Ishikawa (cell line): ENCODE measurements around the gene KCTD14.

ENCODE experiments used
- CEBPB ChIP-seq: IDR thresholded peaks from 2 replicates; pipeline ENCODE4 v1.6.1; 2012
- CREB1 ChIP-seq: IDR thresholded peaks from 2 replicates; pipeline ENCODE4 v1.6.1; 2012; ENCODE audit warnings: low read depth
- EGR1 ChIP-seq: IDR thresholded peaks from 2 replicates; pipeline ENCODE4 v1.6.1; 2012
- EP300 ChIP-seq: IDR thresholded peaks from 2 replicates; pipeline ENCODE4 v1.6.1; 2012; ENCODE audit warnings: borderline replicate concordance
- FOXM1 ChIP-seq: IDR thresholded peaks from 2 replicates; pipeline ENCODE4 v1.6.1; 2012; ENCODE audit warnings: low read depth, borderline replicate concordance
- MAX ChIP-seq: IDR thresholded peaks from 2 replicates; pipeline ENCODE4 v1.6.1; 2012
- NFIC ChIP-seq: IDR thresholded peaks from 2 replicates; pipeline ENCODE4 v1.6.1; 2012
- RAD21 ChIP-seq: IDR thresholded peaks from 2 replicates; pipeline ENCODE4 v1.6.1; 2012; ENCODE audit warnings: low read depth
- REST ChIP-seq: IDR thresholded peaks from 2 replicates; pipeline ENCODE4 v1.6.1; 2012; ENCODE audit warnings: low read depth, mild to moderate bottlenecking
- TAF1 ChIP-seq: IDR thresholded peaks from 2 replicates; pipeline ENCODE4 v1.6.1; 2012; ENCODE audit warnings: low read depth, mild to moderate bottlenecking
- TCF12 ChIP-seq: IDR thresholded peaks from 2 replicates; pipeline ENCODE4 v1.6.1; 2012; ENCODE audit warnings: low read depth
- TEAD4 ChIP-seq: IDR thresholded peaks from 2 replicates; pipeline ENCODE4 v1.6.1; 2012
- USF1 ChIP-seq: IDR thresholded peaks from 2 replicates; pipeline ENCODE4 v1.6.1; 2012
- YY1 ChIP-seq: IDR thresholded peaks from 2 replicates; pipeline ENCODE4 v1.6.1; 2012; ENCODE audit warnings: low read depth
- ZBTB7A ChIP-seq: IDR thresholded peaks from 2 replicates; pipeline ENCODE4 v1.6.1; 2012; ENCODE audit warnings: low read depth

KCTD14 gene

GRCh38 chr11:78022397-78023396 lies at the start of gene KCTD14:
KCTD14 (minus strand) TSS chr11:78023276; CDS start chr11:78023249, 27 bp downstream.
- TF ChIP-seq EGR1: no peak
- TF ChIP-seq TEAD4: no peak
- peak; percentile 78 for TF ChIP-seq MAX
- TF ChIP-seq NFIC: no peak
- peak; percentile 92 for TF ChIP-seq ZBTB7A
- no peak for TF ChIP-seq CREB1
- TF ChIP-seq RAD21: no peak
- no peak for TF ChIP-seq USF1
- TF ChIP-seq EP300: no peak
- TF ChIP-seq FOXM1: no peak
- no peak for TF ChIP-seq TCF12
- peak; percentile 56 for TF ChIP-seq REST
- TF ChIP-seq CEBPB: no peak
- TF ChIP-seq TAF1: no peak

GRCh38 chr11:78072455-78072854 lies 49.4 kb upstream of the KCTD14 start:
- TF ChIP-seq TCF12: no peak
- no peak for TF ChIP-seq YY1
- TF ChIP-seq TAF1: no peak
- TF ChIP-seq RAD21: no peak
- no peak for TF ChIP-seq CEBPB
- TF ChIP-seq EP300: no peak

GRCh38 chr11:78071717-78072116 lies 48.6 kb upstream of the KCTD14 start:
- TF ChIP-seq USF1 (no peak), TEAD4 (no peak), EP300 (no peak), NFIC (no peak), TAF1 (no peak), CREB1 (no peak), TCF12 (no peak), RAD21 (no peak), CEBPB (no peak), YY1 (no peak), ZBTB7A (no peak), EGR1 (no peak), FOXM1 (no peak), MAX (no peak), REST (no peak)

- TF ChIP-seq TEAD4: no peak
These were observed 47.5 kb upstream of the KCTD14 start for GRCh38 chr11:78070621-78071020.

- TF ChIP-seq NFIC (peak; percentile 55), USF1 (no peak), FOXM1 (no peak)
These were observed 46.4 kb upstream of the KCTD14 start for GRCh38 chr11:78069465-78069864.

- TF ChIP-seq USF1 (no peak), TAF1 (no peak), EGR1 (no peak), YY1 (no peak), EP300 (no peak), ZBTB7A (no peak), CEBPB (no peak), MAX (no peak), CREB1 (no peak), NFIC (no peak), REST (no peak), RAD21 (no peak), FOXM1 (no peak), TEAD4 (no peak), TCF12 (no peak)
These were observed 44.6 kb upstream of the KCTD14 start for GRCh38 chr11:78067704-78068103.
